ENCODE results near the gene MOB2.

Gene MOB2

DNA sequence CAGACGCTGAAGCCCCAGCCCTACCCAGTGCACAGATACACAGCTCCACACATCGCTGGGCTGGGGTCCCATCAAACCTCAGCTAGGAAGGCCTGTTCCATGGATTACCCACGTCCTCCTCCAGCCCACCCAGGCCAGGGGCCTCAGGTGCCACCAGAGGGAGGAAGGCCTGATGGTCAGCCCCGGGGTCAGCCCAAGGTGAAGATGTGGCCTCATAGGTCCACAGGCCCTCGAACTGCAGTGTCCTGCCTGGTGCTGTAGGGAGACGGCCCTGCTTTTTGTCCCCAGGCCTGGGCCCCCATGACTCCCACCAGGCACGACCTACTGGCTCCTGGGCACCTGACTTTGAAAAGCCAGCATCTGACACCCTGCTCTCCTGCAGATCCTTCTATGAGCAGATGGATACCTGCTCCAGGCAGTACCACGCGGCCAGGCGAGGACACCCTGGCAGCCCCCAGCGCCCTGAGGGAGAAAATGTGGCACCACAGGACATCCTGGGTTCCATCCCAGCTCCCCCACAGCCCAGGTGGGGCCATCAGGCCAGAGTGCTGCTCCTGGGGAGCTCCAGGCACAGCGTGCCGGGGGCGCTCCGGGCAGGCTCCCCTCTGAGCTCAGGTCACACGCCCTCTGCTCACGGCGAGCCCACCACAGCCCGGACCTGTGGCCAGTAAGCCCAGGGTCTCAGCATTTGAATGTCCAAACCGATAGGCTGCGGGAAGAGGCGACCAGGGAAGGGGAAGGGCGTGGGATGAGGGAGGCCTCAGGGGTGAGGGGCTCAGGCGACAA lies 15.8 kb upstream of the MOB2 start:
- H3K9me3 ChIP-seq (ENCODE audit: control insufficient read depth, low read length): no peaks in the 10 kb centered on the region
- peaks cover 6% of the 10 kb centered on the region for H3K4me1 ChIP-seq (ENCODE audit: control insufficient read depth, insufficient read depth, low read length)
- H3K9ac ChIP-seq (ENCODE audit: low read length): no peak overlapping the region
- no peak for DNase-seq (ENCODE audit: low read depth)
- H3K27me3 ChIP-seq (replicated peaks; ENCODE audit: control insufficient read depth, insufficient read depth, low read length): no peaks in the 10 kb centered on the region
- no peak overlapping the region for H3K4me3 ChIP-seq (ENCODE audit: low read length)
- H3K36me3 ChIP-seq (ENCODE audit: control insufficient read depth, insufficient read depth, low read length, severe bottlenecking): peaks cover 8% of the 10 kb centered on the region

- Histone ChIP-seq H3K36me3 (ENCODE audit: control insufficient read depth, insufficient read depth, low read length, severe bottlenecking) (peaks cover 8% of the 10 kb centered on the region), H3K9me3 (ENCODE audit: control insufficient read depth, low read length) (no peaks in the 10 kb centered on the region), H3K27me3 (replicated peaks; ENCODE audit: control insufficient read depth, insufficient read depth, low read length) (no peaks in the 10 kb centered on the region), H3K9ac (ENCODE audit: low read length) (no peak overlapping the region), H3K4me3 (ENCODE audit: low read length) (no peak overlapping the region), H3K4me1 (ENCODE audit: control insufficient read depth, insufficient read depth, low read length) (peaks cover 4% of the 10 kb centered on the region)
- no peak for DNase-seq (ENCODE audit: low read depth)
These were observed 15.0 kb upstream of the MOB2 start for GRCh38 chr11:1501421-1502167.

GRCh38 chr11:1500466-1501420 lies 14.2 kb upstream of the MOB2 start:
- Histone ChIP-seq H3K27me3 (replicated peaks; ENCODE audit: control insufficient read depth, insufficient read depth, low read length) (no peaks in the 10 kb centered on the region), H3K4me1 (ENCODE audit: control insufficient read depth, insufficient read depth, low read length) (peaks cover 4% of the 10 kb centered on the region), H3K4me3 (ENCODE audit: low read length) (no peak overlapping the region), H3K36me3 (ENCODE audit: control insufficient read depth, insufficient read depth, low read length, severe bottlenecking) (peaks cover 8% of the 10 kb centered on the region), H3K9me3 (ENCODE audit: control insufficient read depth, low read length) (no peaks in the 10 kb centered on the region), H3K9ac (ENCODE audit: low read length) (no peak overlapping the region)
- no peak for DNase-seq (ENCODE audit: low read depth)

- Histone ChIP-seq H3K4me1 (ENCODE audit: control insufficient read depth, insufficient read depth, low read length) (peaks cover 4% of the 10 kb centered on the region), H3K27me3 (replicated peaks; ENCODE audit: control insufficient read depth, insufficient read depth, low read length) (no peaks in the 10 kb centered on the region), H3K36me3 (ENCODE audit: control insufficient read depth, insufficient read depth, low read length, severe bottlenecking) (peaks cover 8% of the 10 kb centered on the region), H3K9me3 (ENCODE audit: control insufficient read depth, low read length) (no peaks in the 10 kb centered on the region), H3K4me3 (ENCODE audit: low read length) (no peak overlapping the region), H3K9ac (ENCODE audit: low read length) (no peak overlapping the region)
- DNase-seq (ENCODE audit: low read depth): no peak
These were observed 13.3 kb upstream of the MOB2 start for GRCh38 chr11:1499899-1500298.

GRCh38 chr11:1499261-1499890 lies 12.8 kb upstream of the MOB2 start:
- H3K9ac ChIP-seq (ENCODE audit: low read length): no peak overlapping the region
- no peak for DNase-seq (ENCODE audit: low read depth)
- H3K36me3 ChIP-seq (ENCODE audit: control insufficient read depth, insufficient read depth, low read length, severe bottlenecking): peaks cover 8% of the 10 kb centered on the region
- H3K4me1 ChIP-seq (ENCODE audit: control insufficient read depth, insufficient read depth, low read length): peaks cover 4% of the 10 kb centered on the region
- no peaks in the 10 kb centered on the region for H3K27me3 ChIP-seq (replicated peaks; ENCODE audit: control insufficient read depth, insufficient read depth, low read length)
- H3K4me3 ChIP-seq (ENCODE audit: low read length): no peak overlapping the region
- no peaks in the 10 kb centered on the region for H3K9me3 ChIP-seq (ENCODE audit: control insufficient read depth, low read length)

- no peak for DNase-seq (ENCODE audit: low read depth)
- Histone ChIP-seq H3K9ac (ENCODE audit: low read length) (no peak overlapping the region), H3K4me1 (ENCODE audit: control insufficient read depth, insufficient read depth, low read length) (peaks cover 4% of the 10 kb centered on the region), H3K9me3 (ENCODE audit: control insufficient read depth, low read length) (no peaks in the 10 kb centered on the region), H3K4me3 (ENCODE audit: low read length) (no peak overlapping the region), H3K27me3 (replicated peaks; ENCODE audit: control insufficient read depth, insufficient read depth, low read length) (no peaks in the 10 kb centered on the region), H3K36me3 (ENCODE audit: control insufficient read depth, insufficient read depth, low read length, severe bottlenecking) (peaks cover 8% of the 10 kb centered on the region)
These were observed 11.7 kb upstream of the MOB2 start for GRCh38 chr11:1498262-1498661.

DNA sequence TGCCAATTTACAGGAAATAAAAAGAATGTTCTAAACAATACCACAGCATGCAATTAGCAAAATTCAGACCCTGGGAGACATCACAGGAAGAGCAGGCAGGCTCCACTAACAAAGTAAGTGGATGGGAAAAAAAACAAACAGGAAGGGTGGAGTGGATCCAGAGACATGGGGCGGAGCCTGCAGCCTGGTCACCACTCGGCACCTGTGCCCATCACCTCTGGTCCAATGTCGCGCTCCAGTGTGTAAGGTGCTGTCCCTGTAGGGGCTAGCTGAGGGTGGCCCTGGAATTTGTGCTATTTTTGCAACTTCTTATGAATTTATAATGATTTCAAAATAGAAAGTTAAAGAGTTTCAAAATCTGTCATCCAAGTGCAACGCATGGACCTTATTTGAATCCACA lies 11.0 kb upstream of the MOB2 start:
- Histone ChIP-seq H3K9me3 (ENCODE audit: control insufficient read depth, low read length) (no peaks in the 10 kb centered on the region), H3K9ac (ENCODE audit: low read length) (no peak overlapping the region), H3K27me3 (replicated peaks; ENCODE audit: control insufficient read depth, insufficient read depth, low read length) (no peaks in the 10 kb centered on the region), H3K36me3 (ENCODE audit: control insufficient read depth, insufficient read depth, low read length, severe bottlenecking) (peaks cover 8% of the 10 kb centered on the region), H3K4me3 (ENCODE audit: low read length) (no peak overlapping the region), H3K4me1 (ENCODE audit: control insufficient read depth, insufficient read depth, low read length) (peaks cover 4% of the 10 kb centered on the region)
- no peak for DNase-seq (ENCODE audit: low read depth)

GRCh38 chr11:1496761-1497095 lies 10.1 kb upstream of the MOB2 start:
- H3K9ac ChIP-seq (ENCODE audit: low read length): no peak overlapping the region
- no peaks in the 10 kb centered on the region for H3K27me3 ChIP-seq (replicated peaks; ENCODE audit: control insufficient read depth, insufficient read depth, low read length)
- H3K4me1 ChIP-seq (ENCODE audit: control insufficient read depth, insufficient read depth, low read length): peaks cover 4% of the 10 kb centered on the region
- H3K36me3 ChIP-seq (ENCODE audit: control insufficient read depth, insufficient read depth, low read length, severe bottlenecking): peaks cover 8% of the 10 kb centered on the region
- no peaks in the 10 kb centered on the region for H3K9me3 ChIP-seq (ENCODE audit: control insufficient read depth, low read length)
- no peak overlapping the region for H3K4me3 ChIP-seq (ENCODE audit: low read length)
- DNase-seq (ENCODE audit: low read depth): no peak

DNA sequence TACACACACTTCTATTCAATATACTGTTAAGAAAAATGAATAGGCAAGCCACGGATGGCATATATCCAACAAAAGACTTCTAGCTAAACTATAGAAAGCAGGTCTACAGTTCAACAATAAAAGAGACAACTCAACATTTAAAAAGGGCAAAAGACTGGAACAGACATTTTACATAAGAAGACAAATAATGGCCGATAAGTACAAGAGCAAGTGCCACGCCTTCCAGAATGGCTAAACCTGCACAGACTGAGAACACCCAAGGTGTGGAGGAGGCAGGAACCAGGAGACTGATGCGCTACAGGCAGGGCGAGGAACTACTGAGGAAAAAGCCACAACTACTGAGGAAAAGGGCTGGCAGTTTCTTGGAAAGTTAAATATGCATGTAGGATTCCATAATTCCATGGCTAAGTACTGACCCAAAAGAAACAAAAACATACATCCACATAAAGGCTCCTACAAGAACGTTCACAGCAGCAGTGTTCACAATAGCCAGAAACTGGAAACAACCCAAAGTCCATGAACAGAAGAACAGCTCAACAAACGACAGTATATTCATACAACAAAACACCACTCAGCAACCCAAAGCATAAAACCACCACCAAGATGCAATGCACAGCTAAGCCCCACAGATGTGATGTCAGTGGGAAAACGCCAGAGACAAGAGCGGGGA lies 9.6 kb upstream of the MOB2 start:
- no peak for DNase-seq (ENCODE audit: low read depth)
- Histone ChIP-seq H3K4me3 (ENCODE audit: low read length) (no peak overlapping the region), H3K36me3 (ENCODE audit: control insufficient read depth, insufficient read depth, low read length, severe bottlenecking) (peaks cover 8% of the 10 kb centered on the region)

GRCh38 chr11:1494650-1495049 lies 8.1 kb upstream of the MOB2 start:
- Histone ChIP-seq H3K27me3 (replicated peaks; ENCODE audit: control insufficient read depth, insufficient read depth, low read length) (no peaks in the 10 kb centered on the region), H3K9me3 (ENCODE audit: control insufficient read depth, low read length) (no peaks in the 10 kb centered on the region), H3K36me3 (ENCODE audit: control insufficient read depth, insufficient read depth, low read length, severe bottlenecking) (peaks cover 8% of the 10 kb centered on the region), H3K4me1 (ENCODE audit: control insufficient read depth, insufficient read depth, low read length) (peaks cover 4% of the 10 kb centered on the region), H3K4me3 (ENCODE audit: low read length) (no peak overlapping the region), H3K9ac (ENCODE audit: low read length) (no peak overlapping the region)
- DNase-seq (ENCODE audit: low read depth): no peak

More for the DNA sequence above, 9.6 kb upstream of the MOB2 start:
- Histone ChIP-seq H3K27me3 (replicated peaks; ENCODE audit: control insufficient read depth, insufficient read depth, low read length) (no peaks in the 10 kb centered on the region), H3K9ac (ENCODE audit: low read length) (no peak overlapping the region), H3K4me1 (ENCODE audit: control insufficient read depth, insufficient read depth, low read length) (peaks cover 4% of the 10 kb centered on the region), H3K9me3 (ENCODE audit: control insufficient read depth, low read length) (no peaks in the 10 kb centered on the region)
